ENCODE results near the gene GRM3.

Gene GRM3

DNA sequence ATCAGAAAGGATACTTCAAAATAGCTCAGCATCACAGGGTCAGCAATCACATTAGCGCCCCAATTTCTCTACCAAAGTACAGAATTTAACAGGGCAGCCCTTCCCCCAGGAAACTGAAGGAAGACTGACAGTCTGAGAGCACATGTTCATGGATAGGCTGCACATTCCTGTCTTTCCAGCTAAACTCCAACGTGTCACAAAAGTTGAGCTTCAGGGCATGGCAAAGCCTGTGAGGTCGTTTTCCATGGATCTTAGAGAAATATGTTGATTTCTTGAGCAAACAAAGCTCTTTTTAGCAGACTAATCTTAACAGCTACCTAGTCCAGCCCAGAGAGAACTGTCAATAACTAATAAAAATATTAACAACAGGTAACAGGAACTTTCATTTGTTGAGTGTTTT, 207.9 kb downstream of the GRM3 start:
- no peak for TF ChIP-seq GATA2 (IDR thresholded peaks at IDR 0.05; ENCODE audit: low read depth, low read length)
- no peak for TF ChIP-seq GATA3 (IDR thresholded peaks at IDR 0.05; ENCODE audit: low read depth, low read length)

- TF ChIP-seq GATA2 (IDR thresholded peaks at IDR 0.05; ENCODE audit: low read depth, low read length) (no peak), GATA3 (IDR thresholded peaks at IDR 0.05; ENCODE audit: low read depth, low read length) (no peak)
These were observed 219.7 kb downstream of the GRM3 start for GRCh38 chr7:86863452-86863851.

DNA sequence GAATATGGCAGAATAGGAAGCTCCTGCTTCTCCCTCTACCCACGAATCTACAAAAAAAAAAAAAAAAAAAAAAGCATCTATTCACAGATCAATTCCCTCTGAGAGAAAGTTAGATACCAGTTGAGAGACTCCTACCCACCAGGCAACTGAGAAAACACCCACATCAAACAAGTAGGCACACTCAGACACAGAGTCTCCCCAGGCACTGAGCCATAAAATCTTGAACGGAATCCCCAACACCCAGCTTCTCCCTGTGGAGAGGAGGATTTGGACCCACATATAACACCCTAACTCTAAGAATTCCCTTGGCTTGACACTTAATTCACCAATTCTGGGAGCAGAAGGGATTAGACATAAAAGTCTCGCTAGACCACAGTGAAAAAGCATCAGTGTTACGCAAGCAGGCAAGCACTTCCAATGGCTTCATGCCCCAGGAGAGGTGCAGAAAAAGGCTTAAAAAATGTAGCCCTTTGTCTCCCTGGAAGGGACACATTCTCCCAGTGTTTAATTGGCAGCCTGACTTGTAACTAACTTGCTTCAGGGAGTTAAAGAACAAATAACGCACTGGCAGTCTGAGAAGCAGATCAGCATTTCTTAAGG, 223.6 kb downstream of the GRM3 start:
- TF ChIP-seq GATA2 (IDR thresholded peaks at IDR 0.05; ENCODE audit: low read depth, low read length) (no peak), GATA3 (IDR thresholded peaks at IDR 0.05; ENCODE audit: low read depth, low read length) (no peak)

GRCh38 chr7:86876146-86876545, 232.4 kb downstream of the GRM3 start:
- TF ChIP-seq GATA3 (IDR thresholded peaks at IDR 0.05; ENCODE audit: low read depth, low read length) (no peak), GATA2 (IDR thresholded peaks at IDR 0.05; ENCODE audit: low read depth, low read length) (no peak)

GRCh38 chr7:86884152-86884551, 240.4 kb downstream of the GRM3 start:
- TF ChIP-seq GATA2 (IDR thresholded peaks at IDR 0.05; ENCODE audit: low read depth, low read length), result no peak
- TF ChIP-seq GATA3 (IDR thresholded peaks at IDR 0.05; ENCODE audit: low read depth, low read length), result no peak

DNA sequence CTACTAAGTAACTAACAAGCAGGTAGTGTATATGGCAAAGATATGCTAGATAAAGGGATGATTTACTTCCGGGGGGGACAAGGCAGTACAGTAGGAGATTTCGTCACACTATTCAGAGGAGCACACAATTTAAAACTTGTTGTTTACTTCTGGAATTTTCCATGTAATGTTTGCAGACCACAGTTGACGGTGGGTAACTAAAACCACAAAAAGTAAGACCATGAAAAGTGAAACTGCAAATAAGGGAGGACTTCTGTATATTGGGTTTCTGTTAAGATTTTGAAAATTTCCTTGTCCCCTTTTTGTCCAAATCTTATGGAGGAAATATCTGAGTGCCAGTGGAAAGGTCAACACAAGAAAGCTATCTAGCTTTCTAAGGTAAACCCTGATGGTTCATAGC, 245.8 kb downstream of the GRM3 start:
- no peak for TF ChIP-seq GATA2 (IDR thresholded peaks at IDR 0.05; ENCODE audit: low read depth, low read length)
- no peak for TF ChIP-seq GATA3 (IDR thresholded peaks at IDR 0.05; ENCODE audit: low read depth, low read length)

DNA sequence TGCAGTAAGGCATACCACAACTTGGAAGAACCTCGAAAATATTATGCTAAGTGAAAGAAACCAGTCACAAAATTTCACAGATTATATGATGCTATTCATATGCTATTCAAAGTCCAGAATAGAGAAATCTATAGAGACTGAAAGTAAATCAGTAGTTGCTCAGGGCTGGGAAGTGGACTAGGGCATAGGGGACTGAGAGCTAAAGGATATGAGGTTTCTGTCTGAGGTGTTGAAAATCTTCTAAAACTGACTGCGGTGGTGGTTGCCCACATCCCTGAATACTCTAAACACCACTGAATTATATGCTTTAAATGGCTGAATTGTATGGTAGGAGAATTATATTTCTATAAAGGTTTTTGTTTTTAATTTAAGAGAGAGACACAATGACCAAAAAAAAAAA, 254.5 kb downstream of the GRM3 start:
- no peak for TF ChIP-seq GATA2 (IDR thresholded peaks at IDR 0.05; ENCODE audit: low read depth, low read length)
- no peak for TF ChIP-seq GATA3 (IDR thresholded peaks at IDR 0.05; ENCODE audit: low read depth, low read length)

DNA sequence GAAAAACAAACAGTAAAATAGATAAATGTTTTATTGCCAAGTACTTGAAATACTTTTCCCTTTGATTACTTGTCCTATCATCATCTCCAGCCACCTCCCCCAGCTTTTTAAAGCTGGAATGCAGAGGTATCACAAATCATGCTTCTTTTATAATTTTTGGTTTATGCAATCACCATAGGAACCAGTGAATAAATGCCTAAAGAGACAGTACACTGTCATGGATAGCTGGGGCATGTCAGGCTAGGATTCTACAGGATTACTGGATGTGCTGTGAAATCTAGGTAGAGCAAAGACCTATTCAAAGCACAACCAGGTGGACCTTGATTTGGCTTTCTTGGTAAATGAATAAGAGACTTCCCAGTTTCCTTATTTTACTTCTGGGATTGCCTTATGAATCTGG, 257.2 kb downstream of the GRM3 start:
- no peak for TF ChIP-seq GATA3 (IDR thresholded peaks at IDR 0.05; ENCODE audit: low read depth, low read length)
- no peak for TF ChIP-seq GATA2 (IDR thresholded peaks at IDR 0.05; ENCODE audit: low read depth, low read length)

DNA sequence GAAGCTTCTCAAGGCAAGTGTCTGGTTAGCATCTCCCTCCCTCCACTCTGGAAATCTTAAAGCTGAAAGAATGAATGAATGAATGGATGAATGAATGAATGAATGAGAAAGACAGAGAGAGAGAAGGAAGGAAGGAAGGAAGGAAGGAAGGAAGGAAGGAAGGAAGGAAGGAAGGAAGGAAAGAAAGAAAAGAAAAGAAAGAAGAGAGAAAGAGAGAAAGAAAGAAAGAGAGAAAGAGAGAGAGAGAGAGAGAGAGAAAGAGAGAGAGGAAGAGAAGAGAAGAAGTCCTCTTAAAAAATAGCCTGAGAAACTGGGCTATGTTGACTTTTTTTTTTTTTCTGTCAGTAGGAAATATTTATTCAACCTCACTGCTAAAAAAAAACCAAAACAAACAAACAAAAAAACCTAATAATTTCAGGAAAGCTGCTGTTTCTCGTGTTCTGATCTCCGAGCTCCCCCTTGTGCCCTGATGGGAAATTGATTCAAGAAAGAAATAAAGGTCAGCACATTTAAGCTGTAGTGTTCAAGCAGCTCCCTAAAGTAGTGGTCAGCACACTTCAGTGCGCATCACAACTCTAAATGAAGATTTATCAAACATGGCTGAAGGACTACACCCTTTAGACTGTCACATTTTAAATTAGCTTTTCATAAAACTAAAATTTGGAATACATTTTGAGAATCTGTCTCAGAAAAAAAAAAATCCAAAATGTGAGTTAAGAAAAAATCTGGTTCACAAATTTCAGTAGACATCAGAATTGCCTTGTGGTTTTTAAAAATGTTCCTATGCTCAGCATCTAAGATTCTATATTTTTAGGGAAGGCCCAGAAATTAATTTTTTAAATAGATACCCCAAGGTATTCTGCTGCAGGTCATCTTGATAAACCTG, 261.5 kb downstream of the GRM3 start:
- TF ChIP-seq GATA2 (IDR thresholded peaks at IDR 0.05; ENCODE audit: low read depth, low read length) (no peak), GATA3 (IDR thresholded peaks at IDR 0.05; ENCODE audit: low read depth, low read length) (no peak)

DNA sequence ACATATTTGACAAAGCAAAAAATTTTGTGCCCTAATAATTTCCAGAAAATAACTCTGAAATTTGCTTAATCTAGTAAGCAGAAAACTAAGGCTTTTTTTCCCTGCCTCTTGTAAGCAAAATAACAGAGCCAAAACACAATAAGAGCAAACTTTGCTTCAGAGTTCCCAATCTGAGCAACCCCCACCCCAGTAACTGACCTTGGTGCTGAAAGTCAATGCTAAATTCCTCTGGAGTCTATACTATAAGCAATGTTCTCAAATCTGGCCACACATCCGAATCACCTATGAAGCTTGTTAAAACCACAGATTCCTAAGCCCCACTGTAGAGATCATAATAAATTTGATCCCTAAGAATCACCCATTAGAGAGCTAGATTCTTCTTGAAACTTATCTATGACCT, 265.2 kb downstream of the GRM3 start:
- no peak for TF ChIP-seq GATA3 (IDR thresholded peaks at IDR 0.05; ENCODE audit: low read depth, low read length)
- no peak for TF ChIP-seq GATA2 (IDR thresholded peaks at IDR 0.05; ENCODE audit: low read depth, low read length)

DNA sequence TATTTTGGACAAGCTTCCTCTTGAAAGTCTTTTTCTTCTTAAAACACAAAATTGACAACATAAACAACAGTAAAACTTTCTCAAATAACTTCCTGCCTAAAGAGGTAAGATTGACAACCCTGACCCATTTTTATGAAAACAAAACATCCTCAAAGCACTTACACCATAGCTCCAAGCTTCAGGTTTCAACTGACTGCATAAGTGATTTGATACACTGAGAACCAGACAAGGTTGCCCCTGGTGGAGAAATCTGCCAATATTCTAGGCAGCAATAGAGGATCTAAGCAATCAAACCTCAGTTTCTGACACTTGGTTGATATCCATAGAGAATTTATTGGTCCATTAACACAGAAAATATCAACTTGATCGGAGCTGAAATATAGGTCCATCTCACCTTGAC, 267.9 kb downstream of the GRM3 start:
- no peak for TF ChIP-seq GATA3 (IDR thresholded peaks at IDR 0.05; ENCODE audit: low read depth, low read length)
- TF ChIP-seq GATA2 (IDR thresholded peaks at IDR 0.05; ENCODE audit: low read depth, low read length), result no peak

GRCh38 chr7:86913709-86914108, 270.0 kb downstream of the GRM3 start:
- TF ChIP-seq GATA3 (IDR thresholded peaks at IDR 0.05; ENCODE audit: low read depth, low read length), result no peak
- TF ChIP-seq GATA2 (IDR thresholded peaks at IDR 0.05; ENCODE audit: low read depth, low read length), result no peak
